Activated CD8-positive, alpha-beta T cell treated with anti-CD3 and anti-CD28 coated beads for 36 hours (primary cell): ENCODE data around the gene BUD13. TPM values are rescaled to one million over a fixed set of nuclear protein-coding genes. Genes with fewer than 3 reads are reported as not detected.

ENCODE experiments used
- ATAC-seq: fragments of 200-7000 bp; cut with Tn5 transposase; one replicate; pipeline ENCODE4 v1.10.0; 2021; ENCODE audit warnings: mild to moderate bottlenecking, moderate library complexity
- CTCF ChIA-PET: fragments of 350-600 bp; sonication (Branson Sonifier 250); formaldehyde crosslinking; loops from one replicate; lab custom pipeline; 2021; ENCODE audit warnings: antibody characterized with exemption; lab: Charles Lee
- POLR2A ChIA-PET: fragments of 350-600 bp; sonication (Branson Sonifier 250); formaldehyde crosslinking; loops from one replicate; lab custom pipeline; 2021; ENCODE audit warnings: antibody characterized with exemption; lab: Charles Lee
- DNase-seq: peaks from one replicate; pipeline ENCODE4 v3.0.0-alpha.2; 2020
- H3K27ac Mint-ChIP-seq: one replicate; pipeline ENCODE4 v1.8.0; 2021; ENCODE audit warnings: mild to moderate bottlenecking, mixed read lengths
- H3K27me3 Mint-ChIP-seq: one replicate; pipeline ENCODE4 v1.8.0; 2021; ENCODE audit warnings: mixed read lengths
- H3K36me3 Mint-ChIP-seq: one replicate; pipeline ENCODE4 v1.8.0; 2021; ENCODE audit warnings: low read depth, mixed read lengths
- H3K4me1 Mint-ChIP-seq: one replicate; pipeline ENCODE4 v1.8.0; 2021; ENCODE audit warnings: low read depth, mixed read lengths
- H3K4me3 Mint-ChIP-seq: one replicate; pipeline ENCODE4 v1.8.0; 2021; ENCODE audit warnings: mild to moderate bottlenecking, moderate library complexity, mixed read lengths
- H3K9me3 Mint-ChIP-seq: one replicate; pipeline ENCODE4 v1.8.0; 2021; ENCODE audit warnings: mixed read lengths
- intact Hi-C: fragments of 100-400 bp; cut with micrococcal nuclease; formaldehyde crosslinking; loops from one replicate; pipeline ENCODE4 v1.10.0; 2022
- total RNA-seq, 2 experiments: library from RNA; stranded (reverse); gene quantifications; one replicate each; pipeline ENCODE4 v1.2.3, GENCODE V29; 2021
- TF ChIP-seq, protein P1 (sequence below): fragments of 200-600 bp; IDR thresholded peaks from one replicate; pipeline ENCODE4 v1.8.0; 2022; ENCODE audit warnings: antibody characterized with exemption, mild to moderate bottlenecking

BUD13 gene
- total RNA-seq, 2 experiments from 2014 or later = 26.6 to 28.6 TPM

DNA sequence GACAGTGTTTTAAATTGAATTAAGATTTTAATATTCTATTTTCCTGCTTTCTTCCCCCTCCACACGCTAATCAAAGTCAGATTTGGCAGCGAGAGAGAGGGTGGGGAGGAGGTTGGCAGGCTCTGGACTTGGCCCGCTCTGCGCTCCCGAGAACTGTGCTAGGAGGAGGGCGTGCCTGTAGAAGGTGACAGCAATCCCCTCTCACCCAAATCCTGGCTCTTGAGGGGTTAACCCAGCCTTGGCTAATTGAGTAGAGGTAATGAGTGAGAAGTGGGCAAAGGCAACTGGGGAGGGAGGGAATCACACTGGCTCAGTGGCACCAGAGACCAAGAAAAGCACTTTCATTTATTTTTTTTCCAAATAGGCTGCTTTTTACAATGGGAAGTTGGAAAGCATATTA lies 42.2 kb downstream of the BUD13 start:
- ATAC-seq = no peak
- Mint-ChIP-seq H3K27ac (no peak overlapping the region), H3K36me3 (no peaks in the 10 kb centered on the region), H3K4me1 (peaks cover 15% of the 10 kb centered on the region), H3K27me3 (no peaks in the 10 kb centered on the region), H3K9me3 (no peaks in the 10 kb centered on the region), H3K4me3 (no peak overlapping the region)
- DNase-seq = no peak
- CTCF ChIA-PET = no interaction called here
- TF ChIP-seq, protein P1, sequence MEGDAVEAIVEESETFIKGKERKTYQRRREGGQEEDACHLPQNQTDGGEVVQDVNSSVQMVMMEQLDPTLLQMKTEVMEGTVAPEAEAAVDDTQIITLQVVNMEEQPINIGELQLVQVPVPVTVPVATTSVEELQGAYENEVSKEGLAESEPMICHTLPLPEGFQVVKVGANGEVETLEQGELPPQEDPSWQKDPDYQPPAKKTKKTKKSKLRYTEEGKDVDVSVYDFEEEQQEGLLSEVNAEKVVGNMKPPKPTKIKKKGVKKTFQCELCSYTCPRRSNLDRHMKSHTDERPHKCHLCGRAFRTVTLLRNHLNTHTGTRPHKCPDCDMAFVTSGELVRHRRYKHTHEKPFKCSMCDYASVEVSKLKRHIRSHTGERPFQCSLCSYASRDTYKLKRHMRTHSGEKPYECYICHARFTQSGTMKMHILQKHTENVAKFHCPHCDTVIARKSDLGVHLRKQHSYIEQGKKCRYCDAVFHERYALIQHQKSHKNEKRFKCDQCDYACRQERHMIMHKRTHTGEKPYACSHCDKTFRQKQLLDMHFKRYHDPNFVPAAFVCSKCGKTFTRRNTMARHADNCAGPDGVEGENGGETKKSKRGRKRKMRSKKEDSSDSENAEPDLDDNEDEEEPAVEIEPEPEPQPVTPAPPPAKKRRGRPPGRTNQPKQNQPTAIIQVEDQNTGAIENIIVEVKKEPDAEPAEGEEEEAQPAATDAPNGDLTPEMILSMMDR = no peak
- POLR2A ChIA-PET = no interaction called here
- intact Hi-C loops = no loop called here

- ChIA-PET POLR2A (no interaction called here), CTCF (no interaction called here)
- H3K4me3 Mint-ChIP-seq = no peak overlapping the region
- no peaks in the 10 kb centered on the region for H3K27me3 Mint-ChIP-seq
- DNase-seq (no peak), ATAC-seq (no peak)
- H3K9me3 Mint-ChIP-seq = no peaks in the 10 kb centered on the region
- H3K4me1 Mint-ChIP-seq = peaks cover 15% of the 10 kb centered on the region
- H3K27ac Mint-ChIP-seq = no peak overlapping the region
- TF ChIP-seq, protein P1 = no peak
- intact Hi-C loops = no loop called here
- no peaks in the 10 kb centered on the region for H3K36me3 Mint-ChIP-seq
These were observed 42.6 kb downstream of the BUD13 start for GRCh38 chr11:116730241-116730561.

DNA sequence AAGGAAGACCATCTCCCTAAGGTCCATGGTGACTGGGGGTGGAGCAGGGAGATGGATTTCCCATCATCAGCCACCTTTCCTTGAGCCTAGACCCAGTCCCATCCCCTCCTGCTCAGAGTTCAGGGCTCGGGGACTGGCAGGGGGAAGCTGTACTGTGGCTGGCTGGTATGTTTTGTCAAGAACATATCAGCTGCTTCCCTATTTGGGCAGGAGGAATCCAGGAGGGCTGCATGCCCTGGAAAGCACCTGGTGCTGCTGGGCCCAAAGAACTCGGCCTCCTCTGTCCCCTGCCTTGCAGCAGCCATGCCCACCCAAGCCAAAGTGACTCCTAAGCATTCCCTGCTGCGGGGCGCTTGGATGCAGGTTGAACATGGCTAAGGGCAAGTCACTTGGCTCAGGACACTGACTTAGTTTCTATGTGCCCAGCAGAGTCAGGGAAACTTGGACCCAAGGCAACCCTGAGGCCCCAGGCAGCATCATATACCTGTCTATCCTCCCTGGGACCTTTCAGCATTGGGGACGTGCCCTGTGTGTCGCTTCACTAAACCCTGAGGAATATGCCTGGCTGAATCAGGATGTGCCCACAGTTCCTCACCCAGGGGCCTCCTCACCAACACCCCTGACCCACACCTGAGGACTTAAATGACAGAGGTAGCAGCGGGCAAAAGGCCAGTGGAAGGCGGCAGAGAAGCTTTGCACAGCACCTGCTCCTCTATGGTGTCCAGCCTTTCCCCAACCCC lies 43.1 kb downstream of the BUD13 start:
- ChIA-PET POLR2A (no interaction called here), CTCF (interaction anchor here (0.8 to 1.2 kb wide), 3 partner anchors 14 to 24 kb away, joined by 3 to 4 read pairs (median 3); no protein-coding TSS in a partner anchor)
- DNase-seq (no peak), ATAC-seq (no peak)
- Mint-ChIP-seq H3K36me3 (no peaks in the 10 kb centered on the region), H3K27ac (no peak overlapping the region), H3K4me1 (peaks cover 15% of the 10 kb centered on the region), H3K4me3 (no peak overlapping the region), H3K9me3 (no peaks in the 10 kb centered on the region), H3K27me3 (no peaks in the 10 kb centered on the region)
- intact Hi-C loops = no loop called here
- TF ChIP-seq, protein P1 = no peak

DNA sequence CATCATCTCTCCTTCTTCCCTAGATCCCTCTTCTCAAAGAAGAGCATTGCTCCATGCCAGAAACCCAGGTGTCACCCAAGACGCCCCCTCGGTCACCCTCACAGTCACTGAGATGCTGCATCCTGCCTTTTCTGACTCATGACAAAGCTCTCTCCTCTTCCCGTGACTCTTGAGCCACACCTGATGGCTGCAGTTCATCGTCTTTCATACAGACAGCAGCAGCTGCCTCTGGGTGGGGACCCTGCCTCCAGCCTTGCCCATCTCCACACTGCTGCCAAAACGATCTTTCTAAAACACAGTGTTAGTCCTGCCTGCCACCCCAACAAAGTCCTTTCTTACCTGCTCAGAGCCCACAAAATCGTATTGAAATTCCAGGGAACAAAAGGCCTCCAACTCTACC lies 44.8 kb downstream of the BUD13 start:
- ATAC-seq = no peak
- no peak for DNase-seq
- Mint-ChIP-seq H3K4me1 (peaks cover 7% of the 10 kb centered on the region), H3K9me3 (no peaks in the 10 kb centered on the region), H3K4me3 (no peak overlapping the region), H3K36me3 (no peaks in the 10 kb centered on the region), H3K27ac (no peak overlapping the region), H3K27me3 (no peaks in the 10 kb centered on the region)
- CTCF ChIA-PET = no interaction called here
- TF ChIP-seq, protein P1 = no peak
- intact Hi-C loops = no loop called here
- POLR2A ChIA-PET = interaction anchor here (1.4 kb wide), 1 partner anchor 10 kb away, joined by 8 read pairs; no protein-coding TSS in a partner anchor

DNA sequence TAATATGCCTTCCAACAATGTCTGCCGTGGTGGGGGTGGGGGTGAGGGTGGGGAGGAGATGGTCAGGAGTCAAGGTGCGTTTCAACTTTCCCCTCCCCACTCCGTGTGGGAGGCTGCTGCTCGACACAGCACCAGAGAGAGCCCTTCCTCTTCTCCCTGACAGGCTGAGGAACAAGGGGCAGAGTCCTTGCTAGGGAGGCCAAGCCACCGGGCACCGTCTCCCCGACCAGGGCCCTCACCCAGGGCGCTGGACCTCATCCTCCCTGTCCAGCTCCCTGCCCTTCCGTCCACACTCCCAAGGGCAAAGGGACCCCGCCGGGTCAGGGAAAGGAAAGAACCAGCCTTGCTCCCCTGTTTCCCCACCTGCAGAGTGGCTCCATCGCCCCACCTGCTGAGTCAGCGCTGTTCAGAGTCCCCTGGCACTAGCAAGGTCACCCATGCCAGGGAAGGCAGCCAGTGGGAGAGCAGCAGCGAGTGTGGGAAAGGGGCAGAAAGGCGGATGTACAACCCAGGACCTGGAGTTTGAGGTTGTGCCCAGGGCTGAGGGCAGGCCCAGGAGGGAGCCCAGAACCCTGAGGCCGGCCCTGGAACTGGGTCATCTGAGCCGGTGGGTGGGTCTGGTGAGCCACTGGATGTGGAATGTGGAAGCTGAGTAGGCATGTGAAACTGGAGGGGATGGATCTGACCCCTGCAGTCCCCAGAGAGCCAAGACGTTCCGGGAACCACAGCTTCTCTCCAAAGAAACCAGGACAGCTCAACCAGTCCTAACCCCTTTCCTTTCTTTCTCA lies 47.2 kb downstream of the BUD13 start:
- POLR2A ChIA-PET = no interaction called here
- ATAC-seq (no peak), DNase-seq (no peak)
- Mint-ChIP-seq H3K4me3 (no peak overlapping the region), H3K27me3 (no peaks in the 10 kb centered on the region), H3K27ac (no peak overlapping the region), H3K36me3 (no peaks in the 10 kb centered on the region), H3K9me3 (no peaks in the 10 kb centered on the region), H3K4me1 (no peaks in the 10 kb centered on the region)
- TF ChIP-seq, protein P1 = no peak
- intact Hi-C loops = no loop called here
- CTCF ChIA-PET = no interaction called here
